ENCODE measurements around the gene HIPK3.

GRCh38 chr11:33211580-33211979 lies 45.6 kb upstream of the HIPK3 start:
- TF ChIP-seq ESRRA (IDR thresholded peaks at IDR 0.05; ENCODE audit: low read length) (no peak), ZBED1 (IDR thresholded peaks at IDR 0.05; ENCODE audit: borderline replicate concordance) (no peak), POLR2AphosphoS5 (IDR thresholded peaks at IDR 0.05; ENCODE audit: low read length) (no peak), MYC (IDR thresholded peaks at IDR 0.05; ENCODE audit: insufficient read depth, insufficient read length, insufficient replicate concordance, low read length, severe bottlenecking) (no peak), CREB1 (IDR thresholded peaks at IDR 0.05; ENCODE audit: low read depth) (no peak), ATF2 (IDR thresholded peaks at IDR 0.05; ENCODE audit: low read length) (no peak), SP1 (IDR thresholded peaks at IDR 0.05; ENCODE audit: low read depth, low read length) (no peak)
- TF ChIP-seq, protein P1, sequence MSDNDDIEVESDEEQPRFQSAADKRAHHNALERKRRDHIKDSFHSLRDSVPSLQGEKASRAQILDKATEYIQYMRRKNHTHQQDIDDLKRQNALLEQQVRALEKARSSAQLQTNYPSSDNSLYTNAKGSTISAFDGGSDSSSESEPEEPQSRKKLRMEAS (IDR thresholded peaks at IDR 0.05; ENCODE audit: low read depth, low read length) = no peak
